ENCODE results near the gene ZBTB8OS. TPM values are rescaled to one million over a fixed set of nuclear protein-coding genes. Genes with fewer than 3 reads are reported as not detected.

Gene ZBTB8OS
- total RNA-seq, 2 donors from 2014 or later: 23.9 to 34.4 TPM

- no peaks in the 10 kb centered on the region for H3K27me3 ChIP-seq
- no peak overlapping the region for H3K27ac ChIP-seq
- no peak overlapping the region for H3K4me3 ChIP-seq
- H3K36me3 ChIP-seq: no peaks in the 10 kb centered on the region
- H3K9me3 ChIP-seq: no peaks in the 10 kb centered on the region
- H3K4me1 ChIP-seq: no peaks in the 10 kb centered on the region
- no peak for TF ChIP-seq CTCF (IDR thresholded peaks at IDR 0.05)
- no peak for DNase-seq (ENCODE audit: low spot score)
Measured at GRCh38 chr1:32606565-32607371, 43.6 kb downstream of the ZBTB8OS start.

- no peak overlapping the region for H3K27ac ChIP-seq
- no peaks in the 10 kb centered on the region for H3K27me3 ChIP-seq
- no peak for DNase-seq (ENCODE audit: low spot score)
- H3K4me1 ChIP-seq: no peaks in the 10 kb centered on the region
- no peaks in the 10 kb centered on the region for H3K9me3 ChIP-seq
- TF ChIP-seq CTCF (IDR thresholded peaks at IDR 0.05): no peak
- H3K4me3 ChIP-seq: no peak overlapping the region
- H3K36me3 ChIP-seq: no peaks in the 10 kb centered on the region
Measured at GRCh38 chr1:32605711-32606424, 44.5 kb downstream of the ZBTB8OS start.

GRCh38 chr1:32600034-32600433 is 50.3 kb downstream of the ZBTB8OS start:
- peaks cover 10% of the 10 kb centered on the region for H3K36me3 ChIP-seq
- no peak for DNase-seq (ENCODE audit: low spot score)
- H3K4me3 ChIP-seq: no peak overlapping the region
- TF ChIP-seq CTCF (IDR thresholded peaks at IDR 0.05): no peak
- H3K4me1 ChIP-seq: no peaks in the 10 kb centered on the region
- H3K9me3 ChIP-seq: no peaks in the 10 kb centered on the region
- no peak overlapping the region for H3K27ac ChIP-seq
- H3K27me3 ChIP-seq: no peaks in the 10 kb centered on the region

GRCh38 chr1:32592943-32593342 is 57.4 kb downstream of the ZBTB8OS start:
- Histone ChIP-seq H3K9me3 (no peaks in the 10 kb centered on the region), H3K4me1 (no peaks in the 10 kb centered on the region), H3K36me3 (peaks cover under 1% of the 10 kb centered on the region), H3K27me3 (no peaks in the 10 kb centered on the region), H3K4me3 (no peak overlapping the region), H3K27ac (no peak overlapping the region)
- TF ChIP-seq CTCF (IDR thresholded peaks at IDR 0.05): no peak
- DNase-seq (ENCODE audit: low spot score): no peak

- Histone ChIP-seq H3K36me3 (no peaks in the 10 kb centered on the region), H3K4me1 (no peaks in the 10 kb centered on the region), H3K27ac (no peak overlapping the region), H3K9me3 (no peaks in the 10 kb centered on the region), H3K4me3 (no peak overlapping the region), H3K27me3 (no peaks in the 10 kb centered on the region)
- no peak for DNase-seq (ENCODE audit: low spot score)
- no peak for TF ChIP-seq CTCF (IDR thresholded peaks at IDR 0.05)
Measured at GRCh38 chr1:32580348-32581017, 69.9 kb downstream of the ZBTB8OS start.

Other genes starting within 250 kb of the ZBTB8OS start
- under 1 TPM in 1 of 2 donors, not detected in 1; 0.04 TPM for gene ZBTB8B, start 185.5 kb downstream of the ZBTB8OS start, total RNA-seq
- 1 to 10 TPM; 3.3 to 4.8 TPM for gene ZBTB8A, start 111.1 kb downstream of the ZBTB8OS start, total RNA-seq
- gene RBBP4, start 658 bp upstream of the ZBTB8OS start, total RNA-seq: 10 to 100 TPM; 62.5 to 65.7 TPM
- 10 to 100 TPM; 19.0 to 32.8 TPM for gene SYNC, start 52.2 kb upstream of the ZBTB8OS start, total RNA-seq
- 10 to 100 TPM; 23.3 to 33.1 TPM for gene YARS1, start 166.8 kb upstream of the ZBTB8OS start, total RNA-seq
- gene S100PBP, start 167.1 kb upstream of the ZBTB8OS start, total RNA-seq: 10 to 100 TPM in 1 of 2 donors, 1 to 10 TPM in 1; 5.7 to 10.8 TPM
- 100 to 1,000 TPM in 1 of 2 donors, 10 to 100 TPM in 1; 68.3 to 112 TPM for gene FNDC5, start 220.4 kb upstream of the ZBTB8OS start, total RNA-seq
- gene HPCA, start 235.9 kb upstream of the ZBTB8OS start, total RNA-seq: not detected